Liver (tissue), 3 donors: ENCODE measurements around the gene NOL6.

Source experiments
- CTCF ChIP-seq: fragments of 150-350 bp; IDR thresholded peaks from 2 replicates; pipeline ENCODE4 v1.5.1; 2017; ENCODE audit warnings: improper control_type of control experiment, low read depth, low read length; ENCODE audit not compliant: missing input control
- FOXA2 ChIP-seq: IDR thresholded peaks from 2 replicates; pipeline ENCODE4 v1.6.1; 2016; ENCODE audit warnings: antibody characterized with exemption
- SP1 ChIP-seq: IDR thresholded peaks from 2 replicates; pipeline ENCODE4 v1.6.1; 2018; ENCODE audit warnings: antibody characterized with exemption, mild to moderate bottlenecking
- YY1 ChIP-seq: IDR thresholded peaks from 2 replicates; pipeline ENCODE4 v1.6.1; 2016; ENCODE audit warnings: antibody characterized with exemption, mild to moderate bottlenecking
- donor health status: healthy.
- donor health status: healthy.

- peak; percentile 99 for TF ChIP-seq SP1
- TF ChIP-seq FOXA2, result peak; percentile 60
- peak; percentile 18 for TF ChIP-seq CTCF
- peak; percentile 89 for TF ChIP-seq YY1
Measured at GRCh38 chr9:33446946-33447798, 26.6 kb downstream of the NOL6 start, which contains the start of gene AQP3.
